Nephron progenitor cell (in vitro differentiated cells): ENCODE results near the gene EPB41.

ENCODE experiments used
- DNase-seq: peaks from one replicate; pipeline ENCODE4 v3.0.0; 2021
- H3K27ac Mint-ChIP-seq: 2 replicates; pipeline ENCODE4 v1.8.0; 2021; ENCODE audit warnings: mild to moderate bottlenecking, moderate library complexity, mixed read lengths
- H3K27me3 Mint-ChIP-seq: 2 replicates; pipeline ENCODE4 v1.8.0; 2021; ENCODE audit warnings: mild to moderate bottlenecking, low read depth, mixed read lengths; ENCODE audit not compliant: poor library complexity
- H3K36me3 Mint-ChIP-seq: 2 replicates; pipeline ENCODE4 v1.8.0; 2021; ENCODE audit warnings: low read depth, mixed read lengths
- H3K4me1 Mint-ChIP-seq: 2 replicates; pipeline ENCODE4 v1.8.0; 2021; ENCODE audit warnings: mixed read lengths
- H3K4me3 Mint-ChIP-seq: 2 replicates; pipeline ENCODE4 v1.8.0; 2021; ENCODE audit warnings: mild to moderate bottlenecking, moderate library complexity, mixed read lengths
- H3K9me3 Mint-ChIP-seq: 2 replicates; pipeline ENCODE4 v1.8.0; 2021; ENCODE audit warnings: mild to moderate bottlenecking, moderate library complexity, mixed read lengths
- CTCF ChIP-seq: fragments of 200-600 bp; sonication (generic); IDR thresholded peaks from 2 replicates; pipeline ENCODE4 v1.5.0; 2021; ENCODE audit warnings: antibody characterized with exemption

EPB41 gene

DNA sequence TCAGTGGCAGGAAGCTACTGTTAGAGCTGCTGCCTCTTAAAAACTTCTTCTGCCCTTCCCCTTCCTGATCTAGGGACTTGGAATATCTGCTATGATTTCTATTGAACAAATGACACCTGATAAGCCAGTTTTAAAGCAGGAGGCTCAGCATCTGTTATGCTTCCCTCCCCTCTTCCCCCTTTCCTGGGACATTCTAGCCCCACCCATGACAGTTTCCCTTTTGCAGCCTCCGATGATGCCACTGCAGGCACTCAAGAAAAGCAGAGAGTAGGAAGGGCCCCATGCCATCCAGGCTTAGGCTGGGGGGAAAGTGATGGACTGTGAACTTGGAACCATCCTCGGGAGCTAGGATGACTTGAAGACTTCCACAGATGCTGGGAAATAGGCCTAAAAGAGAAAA lies 15.1 kb upstream of the EPB41 start:
- H3K36me3 Mint-ChIP-seq, result no peaks in the 10 kb centered on the region
- H3K4me1 Mint-ChIP-seq, result peaks cover 19% of the 10 kb centered on the region
- peaks cover 6% of the 10 kb centered on the region for H3K9me3 Mint-ChIP-seq
- DNase-seq, result no peak
- no peak overlapping the region for H3K27ac Mint-ChIP-seq
- peaks cover 20% of the 10 kb centered on the region for H3K27me3 Mint-ChIP-seq
- no peak overlapping the region for H3K4me3 Mint-ChIP-seq
- no peak for TF ChIP-seq CTCF

DNA sequence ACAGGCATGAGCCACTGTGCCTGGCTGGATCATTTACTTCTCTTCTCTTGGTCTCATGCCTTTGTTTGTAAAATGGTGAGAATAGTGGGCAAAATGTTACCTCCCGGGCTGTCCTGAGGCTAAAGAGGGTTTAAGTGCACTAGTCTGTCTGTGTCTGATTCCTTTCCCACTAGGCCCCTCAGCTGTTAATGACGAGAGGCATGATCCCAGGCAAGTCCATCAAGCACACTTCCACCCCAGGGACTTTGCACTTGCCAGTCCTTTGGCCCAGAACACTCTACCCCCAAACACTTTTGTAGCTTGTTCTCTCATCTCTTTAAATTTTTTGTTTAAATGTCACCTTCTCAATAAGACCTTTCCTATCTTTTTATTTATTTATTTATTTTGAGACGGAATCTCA lies 13.8 kb upstream of the EPB41 start:
- Mint-ChIP-seq H3K27ac (no peak overlapping the region), H3K9me3 (peaks cover 8% of the 10 kb centered on the region), H3K4me1 (peaks cover 10% of the 10 kb centered on the region), H3K27me3 (peaks cover 22% of the 10 kb centered on the region), H3K36me3 (no peaks in the 10 kb centered on the region), H3K4me3 (no peak overlapping the region)
- DNase-seq, result no peak
- no peak for TF ChIP-seq CTCF

DNA sequence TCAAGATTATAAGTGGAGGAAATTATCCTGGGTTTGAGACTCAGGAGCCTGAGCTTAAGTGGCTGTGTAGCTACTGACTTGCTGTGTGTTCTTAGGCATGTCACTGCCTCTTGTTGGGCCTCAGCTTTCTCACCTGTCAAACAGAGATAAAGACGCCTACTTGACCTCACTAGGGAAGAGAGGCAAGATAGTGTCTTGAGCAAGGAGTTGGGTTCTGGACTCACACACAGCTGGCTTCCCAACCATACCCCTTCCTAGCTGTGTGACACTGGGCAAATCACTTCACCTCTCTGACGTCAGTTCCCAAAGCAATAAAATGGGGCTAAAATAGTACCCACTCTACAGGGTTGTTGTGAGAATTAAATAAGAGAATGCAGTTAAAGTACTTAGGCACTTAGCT lies 11.6 kb upstream of the EPB41 start:
- no peak overlapping the region for H3K27ac Mint-ChIP-seq
- DNase-seq, result no peak
- peaks cover 18% of the 10 kb centered on the region for H3K4me1 Mint-ChIP-seq
- no peak for TF ChIP-seq CTCF
- no peak overlapping the region for H3K4me3 Mint-ChIP-seq
- no peaks in the 10 kb centered on the region for H3K36me3 Mint-ChIP-seq
- peaks cover 8% of the 10 kb centered on the region for H3K9me3 Mint-ChIP-seq
- peaks cover 19% of the 10 kb centered on the region for H3K27me3 Mint-ChIP-seq

DNA sequence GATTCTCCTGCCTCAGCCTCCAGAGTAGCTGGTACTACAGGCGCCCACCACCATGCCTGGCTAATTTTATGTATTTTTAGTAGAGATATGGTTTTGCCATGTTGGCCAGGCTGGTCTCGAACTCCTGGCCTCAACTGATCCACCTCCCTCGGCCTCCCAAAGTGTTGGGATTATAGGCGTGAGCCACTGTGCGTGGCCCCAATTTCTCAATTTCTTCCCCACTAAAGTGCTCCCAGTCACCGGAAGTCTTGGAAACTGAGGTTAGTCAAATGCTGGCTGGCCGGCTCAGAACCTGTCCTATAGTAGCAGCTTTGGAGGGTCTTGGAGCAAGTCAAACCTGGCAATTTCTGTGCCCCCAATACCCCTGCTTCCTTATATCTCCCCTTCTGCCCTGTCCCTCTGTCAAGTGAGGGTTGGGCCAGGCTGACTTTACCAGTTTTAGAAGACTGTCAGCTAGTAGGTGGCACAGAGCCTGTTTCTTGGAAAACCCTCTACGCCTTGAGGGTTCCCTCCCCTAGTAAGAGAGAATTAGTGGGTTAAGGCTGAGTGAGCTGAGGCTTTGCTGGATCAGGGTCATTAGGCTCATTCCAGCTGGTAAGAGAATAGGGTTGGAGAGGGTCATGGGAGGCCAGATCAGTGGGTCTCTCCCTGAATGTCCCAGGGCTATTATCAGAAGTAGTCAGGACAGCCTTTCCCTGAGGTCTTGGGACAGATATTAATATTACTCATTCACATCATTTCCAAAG lies 8.3 kb upstream of the EPB41 start:
- no peak for DNase-seq
- peaks cover 8% of the 10 kb centered on the region for H3K9me3 Mint-ChIP-seq
- H3K4me3 Mint-ChIP-seq, result no peak overlapping the region
- H3K36me3 Mint-ChIP-seq, result no peaks in the 10 kb centered on the region
- peaks cover 17% of the 10 kb centered on the region for H3K4me1 Mint-ChIP-seq
- peaks cover 15% of the 10 kb centered on the region for H3K27me3 Mint-ChIP-seq
- peak overlapping the region; percentile 88 for H3K27ac Mint-ChIP-seq
- no peak for TF ChIP-seq CTCF

DNA sequence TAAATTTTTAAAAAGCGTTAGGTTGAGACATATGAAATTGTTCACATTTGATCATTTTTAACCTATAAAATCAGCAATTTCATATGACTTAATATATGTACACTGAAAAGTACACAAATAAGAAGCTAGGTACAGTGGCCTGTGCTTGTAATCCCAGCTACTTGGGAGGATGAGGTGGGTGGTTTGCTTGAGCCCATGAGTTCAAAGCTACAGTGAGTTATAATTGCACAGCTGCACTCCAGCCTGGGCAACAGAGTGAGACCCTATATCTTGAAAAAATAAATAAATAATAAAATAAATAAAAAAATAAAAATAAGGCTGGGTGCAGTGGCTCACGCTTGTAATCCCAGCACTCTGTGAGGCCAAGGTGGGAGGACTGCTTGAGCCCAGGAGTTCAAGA lies 5.2 kb upstream of the EPB41 start:
- H3K27ac Mint-ChIP-seq, result no peak overlapping the region
- H3K4me1 Mint-ChIP-seq, result peaks cover 25% of the 10 kb centered on the region
- no peak overlapping the region for H3K4me3 Mint-ChIP-seq
- H3K27me3 Mint-ChIP-seq, result peaks cover 7% of the 10 kb centered on the region
- peaks cover 3% of the 10 kb centered on the region for H3K9me3 Mint-ChIP-seq
- no peaks in the 10 kb centered on the region for H3K36me3 Mint-ChIP-seq
- TF ChIP-seq CTCF, result no peak
- DNase-seq, result no peak
